HG03575 (cell line): Measurements from ENCODE around the gene SYT1.

Experiments
- ATAC-seq: cut with Tn5 transposase; IDR thresholded peaks from one replicate; pipeline ENCODE4 v1.9.1; 2021; ENCODE audit not compliant: unreplicated experiment, insufficient number of reproducible peaks, low FRiP score; ENCODE audit errors: extremely low read depth

SYT1 gene

GRCh38 chr12:78887444-78887843, 22.9 kb downstream of the SYT1 start:
- ATAC-seq: no peak

DNA sequence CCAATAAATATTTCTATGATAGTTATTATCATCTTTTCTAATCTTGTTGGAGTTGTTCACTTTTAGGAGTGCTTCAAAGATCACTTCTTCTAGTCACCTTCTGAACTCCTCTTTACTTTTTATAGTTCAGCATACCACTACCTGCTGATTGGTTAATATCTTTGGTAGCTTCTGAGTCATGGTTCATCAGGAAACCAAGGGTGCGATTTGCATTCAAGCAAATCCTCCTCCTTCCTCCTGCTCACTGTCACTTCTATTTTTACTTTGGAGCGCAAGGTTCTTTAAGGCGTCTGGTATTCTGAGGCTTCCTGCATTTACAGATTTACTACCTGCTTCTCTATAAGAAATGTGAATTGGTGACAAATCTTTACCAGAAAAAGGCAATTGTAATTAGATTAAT, 24.0 kb downstream of the SYT1 start:
- peak; percentile 92 for ATAC-seq

- no peak for ATAC-seq
Observed at GRCh38 chr12:78891646-78892353, 27.2 kb downstream of the SYT1 start.

DNA sequence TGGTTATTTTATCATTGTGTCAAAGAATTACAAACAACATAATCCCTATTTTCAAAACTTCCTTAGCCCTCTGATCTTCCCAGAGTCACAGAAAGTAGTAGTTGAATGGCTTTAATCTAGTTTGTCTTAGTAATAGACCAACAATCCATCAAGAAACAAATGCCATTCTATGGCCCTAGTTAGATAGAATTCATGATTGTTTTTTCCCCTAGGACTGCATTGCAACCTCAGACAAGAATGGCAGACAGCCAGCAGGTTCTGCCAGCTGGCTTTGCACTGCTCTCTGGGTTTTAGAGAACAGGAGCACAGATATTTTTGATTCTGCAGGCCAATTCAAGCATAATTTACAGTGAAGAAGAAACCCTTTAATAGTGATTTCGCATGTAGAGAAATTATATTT, 33.8 kb downstream of the SYT1 start:
- no peak for ATAC-seq

DNA sequence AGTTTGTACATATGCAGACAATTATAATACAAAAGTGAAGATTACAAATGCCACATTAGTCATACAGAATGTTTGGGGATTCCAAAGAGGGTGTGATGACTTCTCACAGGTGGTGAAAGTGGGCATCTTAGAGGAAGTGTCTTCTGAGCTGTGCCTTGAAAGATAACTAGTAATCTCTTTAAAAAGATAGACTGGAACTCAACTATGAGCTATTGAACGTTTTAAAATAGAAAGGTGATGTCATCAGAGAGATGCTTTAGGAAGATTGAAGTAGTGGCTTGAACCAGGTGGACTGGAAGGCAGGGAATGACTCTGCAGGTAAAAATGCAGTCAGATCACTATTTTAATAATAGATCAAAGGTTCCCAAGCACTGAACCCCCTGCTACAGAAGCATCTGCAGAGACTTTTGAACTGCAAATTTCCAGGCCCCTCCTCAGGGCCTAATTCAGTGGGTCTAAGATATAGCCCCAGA, 50.3 kb downstream of the SYT1 start:
- no peak for ATAC-seq

DNA sequence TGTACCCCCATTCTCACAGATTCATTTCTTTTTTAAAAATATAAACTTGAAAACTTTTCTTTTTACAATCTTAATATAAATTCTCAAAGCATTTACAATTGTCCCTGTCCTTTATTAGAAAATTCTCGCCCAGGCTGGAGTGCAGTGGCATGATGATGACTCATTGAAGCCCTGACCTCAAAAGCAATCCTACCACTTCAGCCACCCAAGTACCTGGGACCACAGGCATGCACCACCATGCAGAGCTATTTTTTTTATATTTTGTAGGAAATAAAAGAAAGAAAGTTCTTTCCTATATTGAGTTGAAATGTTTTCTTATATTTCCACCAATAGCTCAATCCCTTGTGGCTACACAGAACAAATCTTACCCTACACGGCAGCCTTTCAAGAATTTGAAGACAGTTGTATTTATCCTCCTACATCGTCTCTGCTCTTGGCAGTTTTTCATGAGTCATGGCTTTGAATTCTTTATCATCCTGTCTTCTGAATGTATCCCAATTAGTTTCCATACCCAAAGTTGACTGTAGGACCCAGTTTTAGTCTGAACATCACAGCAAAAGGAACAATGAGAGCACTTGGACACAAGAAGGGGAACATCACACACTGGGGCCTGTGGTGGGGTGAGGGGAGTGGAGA, 52.4 kb downstream of the SYT1 start:
- ATAC-seq: no peak

GRCh38 chr12:78917513-78917912, 52.9 kb downstream of the SYT1 start:
- ATAC-seq: no peak

DNA sequence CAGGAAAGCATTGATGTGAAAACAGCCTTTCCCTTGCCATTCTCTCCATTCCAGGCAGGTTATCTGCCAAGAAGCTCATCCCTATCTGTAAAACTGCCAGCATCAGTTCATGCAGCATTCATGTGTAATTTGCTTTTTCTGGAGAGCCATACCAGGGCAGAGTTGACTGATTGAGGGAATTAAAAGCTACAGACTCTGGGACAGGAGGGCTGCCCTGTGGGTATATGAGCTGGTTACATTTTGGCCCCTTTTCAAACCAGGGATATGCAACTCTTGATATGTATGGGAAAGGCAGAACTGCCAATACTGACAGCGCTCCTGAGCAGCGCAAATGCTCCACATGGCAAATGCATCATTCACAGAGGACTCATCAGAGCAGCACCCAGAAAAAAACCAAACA, 53.7 kb downstream of the SYT1 start:
- no peak for ATAC-seq

GRCh38 chr12:78928200-78929074, 63.9 kb downstream of the SYT1 start:
- ATAC-seq: no peak

DNA sequence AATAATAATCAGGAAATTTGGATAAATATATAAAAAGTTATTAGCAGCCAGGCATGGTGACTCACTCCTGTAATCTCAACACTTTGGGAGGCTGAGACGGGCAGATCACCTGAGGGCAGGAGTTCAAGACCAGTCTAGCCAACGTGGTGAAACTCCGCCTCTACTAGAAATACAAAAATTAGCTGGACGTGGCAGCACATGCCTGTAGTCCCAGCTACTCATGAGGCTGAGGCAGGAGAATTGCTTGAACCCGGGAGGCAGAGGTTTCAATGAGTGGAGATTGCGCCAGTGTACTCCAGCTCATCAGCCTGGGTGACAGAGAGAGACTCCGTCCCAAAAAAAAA, 64.5 kb downstream of the SYT1 start:
- no peak for ATAC-seq

- no peak for ATAC-seq
Observed at GRCh38 chr12:78931466-78931990, 67.0 kb downstream of the SYT1 start.

- no peak for ATAC-seq
Observed at GRCh38 chr12:78933014-78933413, 68.4 kb downstream of the SYT1 start.

- no peak for ATAC-seq
Observed at GRCh38 chr12:78938341-78939084, 73.9 kb downstream of the SYT1 start.

DNA sequence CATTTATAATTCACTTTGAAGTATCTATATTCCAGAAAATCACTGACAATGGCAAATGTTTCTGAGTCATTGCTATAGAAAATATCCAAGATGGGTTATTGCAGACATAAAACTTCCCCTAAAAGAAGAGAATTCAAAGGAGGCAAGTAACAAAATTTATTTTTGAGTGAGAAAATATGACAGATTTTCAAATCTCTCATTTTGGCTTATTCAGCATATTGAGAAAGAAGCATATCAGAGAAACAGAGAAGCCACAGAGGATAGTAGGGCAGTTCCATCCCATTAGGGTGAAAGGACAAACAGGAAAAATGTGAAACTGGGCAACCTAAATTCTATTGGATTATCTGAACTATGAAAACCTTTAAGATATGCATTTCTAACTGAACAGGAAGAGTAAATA, 85.0 kb downstream of the SYT1 start:
- no peak for ATAC-seq

DNA sequence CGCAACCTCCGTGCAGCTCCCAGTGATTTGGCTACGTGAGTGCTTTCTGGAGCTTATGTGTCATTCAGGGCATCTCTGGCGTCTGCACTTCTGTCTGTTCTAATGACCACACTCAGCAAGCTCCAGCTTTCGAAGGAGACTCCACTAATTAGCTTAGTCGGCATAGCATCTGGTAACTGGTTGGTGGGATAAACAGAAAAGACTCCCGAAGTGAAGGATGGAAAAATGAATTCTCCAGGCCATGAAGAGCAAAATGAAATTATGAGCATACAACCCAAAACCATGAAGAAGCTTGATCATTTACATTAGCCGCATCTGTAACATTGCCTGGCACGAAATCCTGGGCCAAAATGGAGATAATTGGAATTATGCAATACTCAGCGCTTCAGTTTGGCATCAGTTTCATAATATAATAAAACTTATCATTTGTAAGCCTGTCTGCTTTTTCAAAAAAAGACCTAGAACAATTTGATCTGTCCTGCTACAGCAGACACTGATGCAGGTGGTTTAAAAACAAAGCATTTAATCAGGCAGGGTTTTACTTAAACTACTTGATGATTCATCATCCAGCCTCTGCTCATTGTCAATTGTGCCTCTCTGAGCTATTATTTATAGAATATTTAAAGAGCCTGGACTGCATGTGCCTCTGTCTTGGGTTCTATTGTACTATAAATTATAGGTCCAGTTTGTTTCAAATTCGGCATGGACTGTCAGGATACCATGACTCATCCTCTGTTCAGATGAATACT, 87.4 kb downstream of the SYT1 start:
- ATAC-seq: no peak

- ATAC-seq: no peak
Observed at GRCh38 chr12:78952552-78952929, 88.0 kb downstream of the SYT1 start.

- ATAC-seq: no peak
Observed at GRCh38 chr12:78958941-78959340, 94.4 kb downstream of the SYT1 start.

DNA sequence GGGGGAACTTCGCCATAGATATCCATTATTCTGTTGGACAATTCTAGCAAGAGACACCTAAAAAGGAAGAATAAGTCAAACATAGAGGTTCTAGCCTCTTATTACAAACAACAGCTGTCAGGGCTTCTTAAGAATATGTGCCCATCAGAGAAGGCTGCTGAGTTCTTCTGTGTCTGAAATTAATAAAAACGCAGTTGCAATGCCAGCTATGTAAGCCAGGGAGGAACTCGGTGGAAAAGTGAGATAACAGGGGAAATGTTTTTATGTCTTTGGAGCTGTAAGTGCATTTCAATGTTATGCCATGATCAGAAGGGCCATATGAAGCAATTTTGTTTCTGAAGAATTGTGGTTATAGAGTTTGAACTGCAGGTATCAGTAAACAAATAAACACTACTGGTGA, 95.0 kb downstream of the SYT1 start:
- no peak for ATAC-seq
